NOMO-1 (cell line): ENCODE measurements around the gene RNU1-4.
"Not testable (repeated sequence)": the region's sequence is repeated elsewhere in the genome, so short reads cannot be mapped to it uniquely, and the experiment has no call there.

Source experiments
- DNase-seq, 2 experiments: peaks; one replicate each; lab custom pipeline; 2025; ENCODE audit not compliant: unreplicated experiment in 2 of 2; lab: John Stamatoyannopoulos, UW

RNU1-4 gene

GRCh38 chr1:16707130-16708093, 32.9 kb upstream of the RNU1-4 start:
- not testable (repeated sequence) for DNase-seq

GRCh38 chr1:16708704-16709103, 31.6 kb upstream of the RNU1-4 start:
- not testable (repeated sequence) for DNase-seq

GRCh38 chr1:16709659-16710087, 30.6 kb upstream of the RNU1-4 start:
- not testable (repeated sequence) for DNase-seq

GRCh38 chr1:16710618-16711017, 29.7 kb upstream of the RNU1-4 start:
- DNase-seq: not testable (repeated sequence)

GRCh38 chr1:16712131-16712530, 28.2 kb upstream of the RNU1-4 start:
- DNase-seq: not testable (repeated sequence)

- DNase-seq: not testable (repeated sequence)
These were observed 27.7 kb upstream of the RNU1-4 start for GRCh38 chr1:16712582-16712981.

- not testable (repeated sequence) for DNase-seq
These were observed 27.3 kb upstream of the RNU1-4 start for GRCh38 chr1:16712984-16713383.

GRCh38 chr1:16713480-16713879, 26.8 kb upstream of the RNU1-4 start:
- DNase-seq: not testable (repeated sequence)

- no peak for DNase-seq
These were observed 23.5 kb upstream of the RNU1-4 start for GRCh38 chr1:16716691-16717335.

GRCh38 chr1:16717336-16718098, 22.8 kb upstream of the RNU1-4 start:
- DNase-seq: no peak

- not testable (repeated sequence) for DNase-seq
These were observed 22.0 kb upstream of the RNU1-4 start for GRCh38 chr1:16718099-16718907.

GRCh38 chr1:16718908-16719533, 21.3 kb upstream of the RNU1-4 start:
- no peak for DNase-seq

- DNase-seq: no peak
These were observed 20.6 kb upstream of the RNU1-4 start for GRCh38 chr1:16719571-16720350.

GRCh38 chr1:16720351-16721223, 19.7 kb upstream of the RNU1-4 start:
- no peak for DNase-seq

GRCh38 chr1:16721871-16722641, 18.3 kb upstream of the RNU1-4 start:
- no peak for DNase-seq

- DNase-seq: no peak
These were observed 15.4 kb upstream of the RNU1-4 start for GRCh38 chr1:16724718-16725438.
